ENCODE data around the gene CCNG2. TPM values are rescaled to one million over a fixed set of nuclear protein-coding genes. Genes with fewer than 3 reads are reported as not detected.

Gene CCNG2
- total RNA-seq, 1 experiment from 2014 or later = 34.1 TPM

DNA sequence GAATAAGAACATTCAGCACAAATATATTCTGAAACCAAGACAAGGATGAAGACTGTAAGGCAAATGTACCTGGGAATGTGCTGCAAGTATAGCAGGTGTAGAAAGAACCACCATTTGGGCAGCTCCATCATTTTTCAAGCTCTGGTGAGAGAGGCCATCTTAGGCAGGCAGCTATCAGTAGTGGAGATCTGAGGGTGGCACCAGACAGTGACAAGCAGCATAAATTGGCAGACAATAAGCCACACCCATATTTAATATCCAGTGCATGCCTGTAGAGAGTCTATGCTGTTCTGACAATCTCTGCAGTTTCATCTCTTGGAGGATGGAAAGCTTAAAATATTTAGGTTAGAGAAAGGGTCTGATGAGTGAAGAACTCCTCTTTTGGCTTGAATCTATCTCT lies 22.5 kb downstream of the CCNG2 start:
- Histone ChIP-seq H3K4me2 (ENCODE audit: low read length) (no peak overlapping the region), H2AFZ (ENCODE audit: low read depth, low read length, poor library complexity, severe bottlenecking) (no peak overlapping the region), H3K9ac (ENCODE audit: low read length) (no peak overlapping the region), H3K27me3 (ENCODE audit: insufficient read depth, low read length) (peaks cover 9% of the 10 kb centered on the region; the same call in 1 of the 2 replicates), H3K27ac (ENCODE audit: low read depth, low read length) (no peak overlapping the region), H4K20me1 (ENCODE audit: insufficient read depth) (no peaks in the 10 kb centered on the region), H3K36me3 (ENCODE audit: control insufficient read depth in 1 of 2, insufficient read depth in 2 of 2, low read length in 2 of 2) (no peaks in the 10 kb centered on the region), H3K4me1 (ENCODE audit: control insufficient read depth in 1 of 2, insufficient read depth in 2 of 2, low read length in 2 of 2) (no peaks in the 10 kb centered on the region), H3K9me3 (ENCODE audit: control insufficient read depth in 1 of 2, insufficient read depth in 1 of 2, low read depth in 1 of 2, low read length in 2 of 2) (no peaks in the 10 kb centered on the region), H3K4me3 (replicated peaks in 1 of 2; ENCODE audit: low read depth in 1 of 2, low read length in 2 of 2) (no peak overlapping the region), H3K9me2 (ENCODE audit: insufficient read depth) (no peaks in the 10 kb centered on the region), H3K79me2 (ENCODE audit: insufficient read depth, low read length) (no peaks in the 10 kb centered on the region)
- DNase-seq (ENCODE audit: low read depth, low spot score) (no peak), ATAC-seq (no peak)
- ChIA-PET RAD21 (ENCODE audit: low non-redundant PET in 1 of 2, low total read pairs in 2 of 2, uncharacterized antibody in 2 of 2, unreplicated experiment in 2 of 2) (no interaction called here), CTCF (no interaction called here), POLR2A (no interaction called here)
- intact Hi-C loops (cut with micrococcal nuclease) = no loop called here
- TF ChIP-seq YY1 (IDR thresholded peaks at IDR 0.05; ENCODE audit: extremely low read depth, insufficient replicate concordance, low read depth, low read length) (no peak), EGR1 (IDR thresholded peaks at IDR 0.05; ENCODE audit: low read depth) (no peak), CEBPB (IDR thresholded peaks at IDR 0.05; ENCODE audit: low read depth) (no peak), CBX3 (IDR thresholded peaks at IDR 0.05; ENCODE audit: low read depth) (no peak)
- TF ChIP-seq, protein P1, sequence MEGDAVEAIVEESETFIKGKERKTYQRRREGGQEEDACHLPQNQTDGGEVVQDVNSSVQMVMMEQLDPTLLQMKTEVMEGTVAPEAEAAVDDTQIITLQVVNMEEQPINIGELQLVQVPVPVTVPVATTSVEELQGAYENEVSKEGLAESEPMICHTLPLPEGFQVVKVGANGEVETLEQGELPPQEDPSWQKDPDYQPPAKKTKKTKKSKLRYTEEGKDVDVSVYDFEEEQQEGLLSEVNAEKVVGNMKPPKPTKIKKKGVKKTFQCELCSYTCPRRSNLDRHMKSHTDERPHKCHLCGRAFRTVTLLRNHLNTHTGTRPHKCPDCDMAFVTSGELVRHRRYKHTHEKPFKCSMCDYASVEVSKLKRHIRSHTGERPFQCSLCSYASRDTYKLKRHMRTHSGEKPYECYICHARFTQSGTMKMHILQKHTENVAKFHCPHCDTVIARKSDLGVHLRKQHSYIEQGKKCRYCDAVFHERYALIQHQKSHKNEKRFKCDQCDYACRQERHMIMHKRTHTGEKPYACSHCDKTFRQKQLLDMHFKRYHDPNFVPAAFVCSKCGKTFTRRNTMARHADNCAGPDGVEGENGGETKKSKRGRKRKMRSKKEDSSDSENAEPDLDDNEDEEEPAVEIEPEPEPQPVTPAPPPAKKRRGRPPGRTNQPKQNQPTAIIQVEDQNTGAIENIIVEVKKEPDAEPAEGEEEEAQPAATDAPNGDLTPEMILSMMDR (IDR thresholded peaks at IDR 0.05 in 2 of 3, conservative IDR thresholded peaks at IDR 0.05 in 1 of 3; ENCODE audit: borderline replicate concordance in 1 of 3, insufficient read depth in 1 of 3, low read depth in 2 of 3, low read length in 2 of 3) = no peak
- TF ChIP-seq, protein P2, sequence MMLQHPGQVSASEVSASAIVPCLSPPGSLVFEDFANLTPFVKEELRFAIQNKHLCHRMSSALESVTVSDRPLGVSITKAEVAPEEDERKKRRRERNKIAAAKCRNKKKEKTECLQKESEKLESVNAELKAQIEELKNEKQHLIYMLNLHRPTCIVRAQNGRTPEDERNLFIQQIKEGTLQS (IDR thresholded peaks at IDR 0.05) = no peak
- BruUV-seq (replicated peaks) = no TSS peak

DNA sequence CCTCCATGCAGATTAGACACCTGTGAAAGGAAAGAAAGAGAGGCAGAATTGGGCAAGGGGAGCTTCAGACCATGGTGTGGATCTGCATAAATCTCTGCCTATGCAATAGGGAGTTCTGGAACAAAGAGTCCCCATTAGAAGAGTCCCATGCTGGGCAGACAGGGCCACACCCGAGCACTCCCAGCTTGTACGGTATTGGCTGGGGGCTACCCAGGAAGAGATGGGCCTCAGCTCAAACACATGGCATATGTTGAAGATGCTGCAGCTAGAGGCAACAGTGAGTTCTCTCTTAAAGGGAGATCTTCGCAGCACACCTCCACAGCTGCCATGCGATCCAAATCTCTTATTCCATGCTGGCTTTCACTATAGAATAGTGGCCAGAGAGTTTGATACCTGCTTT lies 24.7 kb downstream of the CCNG2 start:
- H3K4me2 ChIP-seq (ENCODE audit: low read length) = no peak overlapping the region
- H3K4me1 ChIP-seq (ENCODE audit: control insufficient read depth in 1 of 2, insufficient read depth in 2 of 2, low read length in 2 of 2) = no peaks in the 10 kb centered on the region
- no peaks in the 10 kb centered on the region for H3K36me3 ChIP-seq (ENCODE audit: control insufficient read depth in 1 of 2, insufficient read depth in 2 of 2, low read length in 2 of 2)
- no peak overlapping the region for H3K4me3 ChIP-seq (replicated peaks in 1 of 2; ENCODE audit: low read depth in 1 of 2, low read length in 2 of 2)
- DNase-seq (ENCODE audit: low read depth, low spot score) = no peak
- ChIA-PET RAD21 (ENCODE audit: low non-redundant PET in 1 of 2, low total read pairs in 2 of 2, uncharacterized antibody in 2 of 2, unreplicated experiment in 2 of 2) (no interaction called here), POLR2A (interaction anchor here (0.6 kb wide), 1 partner anchor 90 kb away, joined by 3 read pairs; no protein-coding TSS in a partner anchor), CTCF (interaction anchor here (0.9 kb wide), 1 partner anchor 86 kb away, joined by 3 read pairs; no protein-coding TSS in a partner anchor)
- H4K20me1 ChIP-seq (ENCODE audit: insufficient read depth) = no peaks in the 10 kb centered on the region
- no peak for ATAC-seq
- H3K27ac ChIP-seq (ENCODE audit: low read depth, low read length) = no peak overlapping the region
- H3K9me2 ChIP-seq (ENCODE audit: insufficient read depth) = no peaks in the 10 kb centered on the region
- H2AFZ ChIP-seq (ENCODE audit: low read depth, low read length, poor library complexity, severe bottlenecking) = no peak overlapping the region
- no TSS peak for BruUV-seq (replicated peaks)
- H3K9ac ChIP-seq (ENCODE audit: low read length) = no peak overlapping the region
- no peaks in the 10 kb centered on the region for H3K9me3 ChIP-seq (ENCODE audit: control insufficient read depth in 1 of 2, insufficient read depth in 1 of 2, low read depth in 1 of 2, low read length in 2 of 2)
- intact Hi-C loops (cut with micrococcal nuclease) = no loop called here
- no peaks in the 10 kb centered on the region for H3K79me2 ChIP-seq (ENCODE audit: insufficient read depth, low read length)
- H3K27me3 ChIP-seq (ENCODE audit: insufficient read depth, low read length) = peaks cover 12% of the 10 kb centered on the region
- TF ChIP-seq POLR2A (IDR thresholded peaks at IDR 0.05; ENCODE audit: borderline replicate concordance, extremely low read depth, insufficient read depth, insufficient read length) (no peak), JUND (IDR thresholded peaks at IDR 0.05) (no peak), SP1 (IDR thresholded peaks at IDR 0.05; ENCODE audit: low read depth) (no peak), TCF7L2 (IDR thresholded peaks at IDR 0.05; ENCODE audit: borderline replicate concordance, extremely low read depth, insufficient read depth, insufficient read length) (no peak), SIN3A (IDR thresholded peaks at IDR 0.05; ENCODE audit: low read depth) (no peak), CEBPB (IDR thresholded peaks at IDR 0.05; ENCODE audit: low read depth) (no peak), SRF (IDR thresholded peaks at IDR 0.05; ENCODE audit: low read depth) (no peak), EGR1 (IDR thresholded peaks at IDR 0.05; ENCODE audit: low read depth) (no peak), FOSL1 (IDR thresholded peaks at IDR 0.05; ENCODE audit: low read depth) (no peak)
- TF ChIP-seq, protein P1 (IDR thresholded peaks at IDR 0.05 in 2 of 3, conservative IDR thresholded peaks at IDR 0.05 in 1 of 3; ENCODE audit: borderline replicate concordance in 1 of 3, insufficient read depth in 1 of 3, low read depth in 2 of 3, low read length in 2 of 3) = no peak
- TF ChIP-seq, protein P3, sequence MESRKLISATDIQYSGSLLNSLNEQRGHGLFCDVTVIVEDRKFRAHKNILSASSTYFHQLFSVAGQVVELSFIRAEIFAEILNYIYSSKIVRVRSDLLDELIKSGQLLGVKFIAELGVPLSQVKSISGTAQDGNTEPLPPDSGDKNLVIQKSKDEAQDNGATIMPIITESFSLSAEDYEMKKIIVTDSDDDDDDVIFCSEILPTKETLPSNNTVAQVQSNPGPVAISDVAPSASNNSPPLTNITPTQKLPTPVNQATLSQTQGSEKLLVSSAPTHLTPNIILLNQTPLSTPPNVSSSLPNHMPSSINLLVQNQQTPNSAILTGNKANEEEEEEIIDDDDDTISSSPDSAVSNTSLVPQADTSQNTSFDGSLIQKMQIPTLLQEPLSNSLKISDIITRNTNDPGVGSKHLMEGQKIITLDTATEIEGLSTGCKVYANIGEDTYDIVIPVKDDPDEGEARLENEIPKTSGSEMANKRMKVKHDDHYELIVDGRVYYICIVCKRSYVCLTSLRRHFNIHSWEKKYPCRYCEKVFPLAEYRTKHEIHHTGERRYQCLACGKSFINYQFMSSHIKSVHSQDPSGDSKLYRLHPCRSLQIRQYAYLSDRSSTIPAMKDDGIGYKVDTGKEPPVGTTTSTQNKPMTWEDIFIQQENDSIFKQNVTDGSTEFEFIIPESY (IDR thresholded peaks at IDR 0.05; ENCODE audit: extremely low read depth, insufficient replicate concordance, low read length) = no peak
